ENCODE measurements around the gene LMO2. TPM values are rescaled to one million over a fixed set of nuclear protein-coding genes. Genes with fewer than 3 reads are reported as not detected.

Gene LMO2
- total RNA-seq, 4 donors from 2014 or later = 8.4 to 37.4 (median 19.3) TPM

- peak in 1 of 2 donors; percentile 34 for DNase-seq (ENCODE audit: low spot score in 2 of 2)
- Histone ChIP-seq H3K9me3 (no peaks in the 10 kb centered on the region), H3K4me1 (peaks cover 0 to 24% (median 15%) of the 10 kb centered on the region in 4 donors), H3K36me3 (no peaks in the 10 kb centered on the region), H3K27ac (peak overlapping the region in 3 of 4 donors; percentile 74 to 87 (median 85)), H3K4me3 (no peak overlapping the region), H3K27me3 (no peaks in the 10 kb centered on the region)
- TF ChIP-seq EP300 (IDR thresholded peaks at IDR 0.05) (peak in 1 of 2 donors; percentile 90), POLR2A (IDR thresholded peaks at IDR 0.05) (no peak)
- WGBS, 2 donors = 19 to 21% methylated on average over 7 of the region's 7 CpGs
Observed at GRCh38 chr11:33930317-33931021, 38.6 kb upstream of the LMO2 start.

- no peaks in the 10 kb centered on the region for H3K36me3 ChIP-seq
- no peaks in the 10 kb centered on the region for H3K27me3 ChIP-seq
- no peaks in the 10 kb centered on the region for H3K9me3 ChIP-seq
- no peak for TF ChIP-seq CTCF (IDR thresholded peaks at IDR 0.05)
- TF ChIP-seq POLR2A (IDR thresholded peaks at IDR 0.05) = no peak
- TF ChIP-seq EP300 (IDR thresholded peaks at IDR 0.05) = no peak
- no peak for DNase-seq (ENCODE audit: low spot score in 2 of 2)
- no peak overlapping the region for H3K4me3 ChIP-seq
- WGBS, 2 donors = 94 to 100% methylated on average over 4 of the region's 4 CpGs
- no peak overlapping the region for H3K27ac ChIP-seq
- peaks cover 0 to 24% (median 15%) of the 10 kb centered on the region in 4 donors for H3K4me1 ChIP-seq
Observed at GRCh38 chr11:33928564-33928963, 36.7 kb upstream of the LMO2 start.

DNA sequence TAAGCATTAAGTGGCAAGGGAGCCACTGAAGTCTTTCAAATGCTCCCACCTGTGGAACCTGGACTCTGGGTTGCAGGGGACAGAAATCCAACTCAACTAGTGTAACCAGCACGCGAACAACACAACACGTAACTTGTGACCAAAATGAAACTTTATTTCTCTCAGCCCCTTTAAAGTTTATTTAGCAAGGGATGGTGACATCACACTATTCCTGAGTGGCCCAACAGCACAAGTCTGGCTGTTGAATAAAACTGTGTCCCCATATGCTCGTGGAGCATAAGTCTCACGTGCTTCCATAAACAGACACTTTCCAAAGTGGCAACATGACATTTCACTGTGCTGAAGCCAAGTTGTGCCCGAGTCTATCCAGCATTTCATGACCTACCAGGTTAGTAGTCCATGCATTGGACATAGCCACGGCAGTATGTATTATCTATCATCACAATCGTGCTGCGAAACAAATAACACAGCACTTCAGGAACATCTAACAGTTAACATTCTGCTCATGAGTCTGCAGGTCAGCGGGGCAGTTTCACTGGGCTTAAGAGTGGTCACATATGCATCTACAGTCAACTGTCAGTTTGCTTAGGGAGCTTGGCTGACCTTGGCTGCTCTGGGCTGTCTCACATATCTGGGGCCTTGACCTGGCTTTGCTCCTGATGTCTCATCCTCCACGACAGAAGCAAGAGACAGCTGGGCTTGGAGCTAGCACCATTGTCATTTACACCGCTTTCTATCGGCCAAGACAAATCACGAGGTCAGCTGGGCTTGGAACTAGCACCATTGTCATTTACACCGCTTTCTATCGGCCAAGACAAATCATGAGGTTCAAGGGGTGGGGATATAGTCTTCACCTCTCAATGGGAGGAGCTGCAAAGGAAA is 35.0 kb upstream of the LMO2 start:
- DNase-seq (ENCODE audit: low spot score in 2 of 2) = no peak
- TF ChIP-seq POLR2A (IDR thresholded peaks at IDR 0.05) (no peak), EP300 (IDR thresholded peaks at IDR 0.05) (no peak), CTCF (IDR thresholded peaks at IDR 0.05) (no peak)
- H3K4me3 ChIP-seq = no peak overlapping the region
- H3K4me1 ChIP-seq = peaks cover 0 to 24% (median 15%) of the 10 kb centered on the region in 4 donors
- H3K9me3 ChIP-seq = no peaks in the 10 kb centered on the region
- no peaks in the 10 kb centered on the region for H3K27me3 ChIP-seq
- H3K36me3 ChIP-seq = no peaks in the 10 kb centered on the region
- no peak overlapping the region for H3K27ac ChIP-seq
- 84 to 90% methylated on average over 16 of the region's 16 CpGs for WGBS, 2 donors

- TF ChIP-seq CTCF (IDR thresholded peaks at IDR 0.05) (no peak), POLR2A (IDR thresholded peaks at IDR 0.05) (no peak), EP300 (IDR thresholded peaks at IDR 0.05) (no peak)
- no peak overlapping the region for H3K4me3 ChIP-seq
- no peaks in the 10 kb centered on the region for H3K4me1 ChIP-seq
- WGBS, 2 donors = 75 to 78% methylated on average over 5 of the region's 5 CpGs
- H3K27me3 ChIP-seq = no peaks in the 10 kb centered on the region
- H3K36me3 ChIP-seq = no peaks in the 10 kb centered on the region
- DNase-seq (ENCODE audit: low spot score in 2 of 2) = no peak
- H3K27ac ChIP-seq = no peak overlapping the region
- H3K9me3 ChIP-seq = no peaks in the 10 kb centered on the region
Observed at GRCh38 chr11:33924341-33924740, 32.5 kb upstream of the LMO2 start.

- DNase-seq (ENCODE audit: low spot score in 2 of 2) = no peak
- no peak overlapping the region for H3K27ac ChIP-seq
- H3K4me1 ChIP-seq = no peaks in the 10 kb centered on the region
- no peaks in the 10 kb centered on the region for H3K36me3 ChIP-seq
- 53 to 66% methylated on average over 2 of the region's 2 CpGs for WGBS, 2 donors
- H3K4me3 ChIP-seq = no peak overlapping the region
- TF ChIP-seq POLR2A (IDR thresholded peaks at IDR 0.05) (no peak), EP300 (IDR thresholded peaks at IDR 0.05) (no peak), CTCF (IDR thresholded peaks at IDR 0.05) (no peak)
- H3K27me3 ChIP-seq = no peaks in the 10 kb centered on the region
- H3K9me3 ChIP-seq = no peaks in the 10 kb centered on the region
Observed at GRCh38 chr11:33923626-33924025, 31.8 kb upstream of the LMO2 start.
